Keratinocyte (primary cell): ENCODE results near the gene PRR20G. TPM values are rescaled to one million over a fixed set of nuclear protein-coding genes. Genes with fewer than 3 reads are reported as not detected.

Experiments used
- DNase-seq: peaks from one replicate; pipeline ENCODE4 v3.0.0-alpha.2; 2011; ENCODE audit warnings: low read depth, missing footprints, low spot score
- FAIRE-seq: peaks from 2 replicates; lab custom pipeline; 2011; peaks lifted over from hg19 to GRCh38; lab: Jason Lieb, UNC
- H2AFZ ChIP-seq: 2 replicates; pipeline ENCODE4 v1.6.0; 2012; ENCODE audit warnings: low read length, control low read depth, inconsistent platforms; ENCODE audit not compliant: control insufficient read depth
- H3K27ac ChIP-seq: 2 replicates; pipeline ENCODE4 v1.5.1; 2011; ENCODE audit warnings: low read length; ENCODE audit not compliant: control insufficient read depth, insufficient read depth
- H3K27me3 ChIP-seq: 3 replicates; pipeline ENCODE4 v1.6.0; 2011; ENCODE audit warnings: low read length; ENCODE audit not compliant: control insufficient read depth, insufficient read depth; ENCODE audit errors: extremely low read depth
- H3K36me3 ChIP-seq, 2 experiments: 2 replicates in 1 of 2; 3 replicates in 1 of 2; pipeline ENCODE4 v1.5.1; 2011; ENCODE audit warnings: low read length in 2 of 2, mild to moderate bottlenecking in 1 of 2; ENCODE audit not compliant: control insufficient read depth in 2 of 2, insufficient read depth in 2 of 2; ENCODE audit errors: extremely low read depth in 1 of 2
- H3K4me1 ChIP-seq: 3 replicates; pipeline ENCODE4 v1.5.1; 2011; ENCODE audit warnings: low read length; ENCODE audit not compliant: control insufficient read depth, insufficient read depth; ENCODE audit errors: extremely low read depth
- H3K4me2 ChIP-seq: 3 replicates; pipeline ENCODE4 v1.6.0; 2011; ENCODE audit warnings: low read depth, low read length; ENCODE audit not compliant: control insufficient read depth, insufficient read depth; ENCODE audit errors: extremely low read depth
- H3K4me3 ChIP-seq, 3 experiments: fragments of 200-600 bp in 1 of 3; sonication (generic) in 1 of 3; 2 replicates in 2 of 3; 3 replicates in 1 of 3; pipeline ENCODE4 v1.5.1; 2011 to 2016; ENCODE audit warnings: low read length in 3 of 3, mild to moderate bottlenecking in 3 of 3, control low read depth in 2 of 3, inconsistent platforms in 1 of 3, low read depth in 1 of 3, mixed read lengths in 1 of 3, mixed run types in 1 of 3, moderate library complexity in 1 of 3; ENCODE audit not compliant: control insufficient read depth in 2 of 3, insufficient read depth in 2 of 3; ENCODE audit errors: extremely low read depth in 1 of 3
- H3K79me2 ChIP-seq: 2 replicates; pipeline ENCODE4 v1.6.0; 2012; ENCODE audit warnings: low read length; ENCODE audit not compliant: control insufficient read depth, insufficient read depth
- H3K9ac ChIP-seq: 3 replicates; pipeline ENCODE4 v1.6.0; 2011; ENCODE audit warnings: low read length; ENCODE audit not compliant: control insufficient read depth, insufficient read depth; ENCODE audit errors: extremely low read depth
- H3K9me1 ChIP-seq: 3 replicates; pipeline ENCODE4 v1.6.0; 2011; ENCODE audit warnings: low read length; ENCODE audit not compliant: control insufficient read depth, insufficient read depth; ENCODE audit errors: extremely low read depth
- H3K9me3 ChIP-seq: 2 replicates; pipeline ENCODE4 v1.5.1; 2012; ENCODE audit warnings: low read depth, low read length; ENCODE audit not compliant: control insufficient read depth
- H4K20me1 ChIP-seq: 3 replicates; pipeline ENCODE4 v1.6.0; 2011; ENCODE audit warnings: low read length; ENCODE audit not compliant: control insufficient read depth, insufficient read depth; ENCODE audit errors: extremely low read depth
- CTCF ChIP-seq, 3 experiments: IDR thresholded peaks in 1 of 3; conservative IDR thresholded peaks in 1 of 3; optimal IDR thresholded peaks in 1 of 3; 2 replicates in 2 of 3; 3 replicates in 1 of 3; pipeline versions ENCODE3 to v1.5.1; 2011; ENCODE audit warnings: low read length in 3 of 3, mild to moderate bottlenecking in 3 of 3, moderate library complexity in 2 of 3, control low read depth in 1 of 3, inconsistent platforms in 1 of 3; ENCODE audit not compliant: insufficient read depth in 2 of 3; ENCODE audit errors: extremely low read depth in 1 of 3
- EZH2 ChIP-seq: IDR thresholded peaks from one replicate; pipeline ENCODE4 v1.6.1; 2012; ENCODE audit warnings: inconsistent platforms, mild to moderate bottlenecking, low read length, moderate library complexity
- dilution Hi-C: fragments of 300-500 bp; cut with MboI; formaldehyde crosslinking; loops from one replicate; pipeline ENCODE4 v1.7.0; 2020; ENCODE audit warnings: low sequenced_read_pairs; ENCODE audit not compliant: extremely low pct_ligation_motif_present
- polyA plus RNA-seq, 5 experiments: library from polyadenylated mRNA; depleted of rRNA in 3 of 5; stranded (reverse) in 3 of 5; stranded (forward) in 1 of 5; unstranded in 1 of 5; fragments of >200 nt; gene quantifications; 1 replicate in 1 of 5; 2 replicates in 3 of 5; 3 replicates in 1 of 5; pipeline versions ENCODE4 v1.2.1 to v1.2.3, GENCODE V29; 2011 to 2012; ENCODE audit warnings: missing spikeins in 2 of 5, low read depth in 1 of 5, low replicate concordance in 1 of 5

Gene PRR20G
- polyA plus RNA-seq, 1 donor (not counting 4 experiments of a cell fraction or from before 2014, with no cell fraction given) = not detected

DNA sequence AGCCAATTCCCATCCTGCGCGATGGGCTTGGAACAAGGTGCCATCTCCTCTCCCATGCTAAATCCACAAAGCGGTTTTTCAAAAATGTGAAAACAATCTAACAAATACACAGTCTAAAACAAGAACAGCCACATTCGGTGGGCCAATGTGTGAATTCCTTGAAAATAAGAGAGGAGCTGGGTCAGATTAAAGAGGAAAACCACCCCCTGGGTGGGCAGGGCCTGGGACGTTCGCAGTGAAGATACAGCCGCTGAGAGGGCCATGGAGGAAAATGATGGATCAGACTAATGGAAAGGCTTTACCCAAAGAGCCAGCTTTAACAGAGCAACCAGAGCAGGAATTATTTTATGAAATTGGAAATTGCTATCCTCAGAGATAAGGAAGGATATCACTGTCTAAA lies 27.4 kb downstream of the PRR20G start:
- Histone ChIP-seq H3K4me3 (no peak overlapping the region), H4K20me1 (no peaks in the 10 kb centered on the region), H3K9me3 (no peaks in the 10 kb centered on the region), H2AFZ (no peak overlapping the region), H3K79me2 (no peaks in the 10 kb centered on the region), H3K27ac (no peak overlapping the region), H3K4me1 (no peaks in the 10 kb centered on the region), H3K27me3 (peaks cover 3% of the 10 kb centered on the region), H3K4me2 (no peak overlapping the region), H3K9ac (no peak overlapping the region), H3K9me1 (no peaks in the 10 kb centered on the region), H3K36me3 (no peaks in the 10 kb centered on the region)
- FAIRE-seq (no peak), DNase-seq (no peak)
- TF ChIP-seq CTCF (optimal IDR thresholded peaks at IDR 0.05 in 1 of 3, IDR thresholded peaks at IDR 0.05 in 1 of 3, conservative IDR thresholded peaks at IDR 0.05 in 1 of 3; ENCODE audit: extremely low read depth in 1 of 3, insufficient read depth in 2 of 3, low read length in 3 of 3) = no peak
- TF ChIP-seq EZH2 = no peak
- dilution Hi-C loops = no loop called here

DNA sequence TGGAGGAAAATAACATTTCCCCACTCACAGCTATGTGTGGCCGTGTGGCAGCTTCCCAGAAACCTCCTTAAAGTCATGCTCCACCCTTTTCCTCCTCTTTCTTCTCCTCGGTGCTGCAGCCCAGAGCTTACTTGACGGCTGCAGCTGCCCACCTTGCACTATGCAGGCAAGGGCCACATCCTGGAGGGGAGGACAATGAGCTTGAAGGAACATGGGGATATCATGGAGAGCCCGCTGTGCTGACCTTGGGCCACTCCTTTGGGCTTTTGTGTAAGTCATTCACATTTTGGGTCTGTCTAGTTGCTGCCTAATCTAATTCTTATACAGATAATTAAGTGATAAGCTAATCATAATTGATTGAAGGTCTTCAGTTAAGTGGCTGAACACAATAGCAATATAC lies 28.0 kb downstream of the PRR20G start:
- Histone ChIP-seq H3K9me1 (no peaks in the 10 kb centered on the region), H3K79me2 (no peaks in the 10 kb centered on the region), H3K4me2 (no peak overlapping the region), H3K4me1 (no peaks in the 10 kb centered on the region), H3K36me3 (no peaks in the 10 kb centered on the region), H3K9me3 (no peaks in the 10 kb centered on the region), H3K27me3 (peaks cover 2% of the 10 kb centered on the region), H3K4me3 (no peak overlapping the region), H4K20me1 (no peaks in the 10 kb centered on the region), H2AFZ (no peak overlapping the region), H3K27ac (no peak overlapping the region), H3K9ac (no peak overlapping the region)
- FAIRE-seq (no peak), DNase-seq (no peak)
- no peak for TF ChIP-seq EZH2
- no peak for TF ChIP-seq CTCF (optimal IDR thresholded peaks at IDR 0.05 in 1 of 3, IDR thresholded peaks at IDR 0.05 in 1 of 3, conservative IDR thresholded peaks at IDR 0.05 in 1 of 3; ENCODE audit: extremely low read depth in 1 of 3, insufficient read depth in 2 of 3, low read length in 3 of 3)
- dilution Hi-C loops = no loop called here
